Regular cardiac myocyte (primary cell): Measurements from ENCODE around the gene TRIM33. TPM values are rescaled to one million over a fixed set of nuclear protein-coding genes. Genes with fewer than 3 reads are reported as not detected.

Experiments used
- total RNA-seq: library from RNA; depleted of rRNA; stranded (reverse); fragments of >200 nt; gene quantifications from 2 replicates; pipeline ENCODE4 v1.2.3, GENCODE V29; 2014

TRIM33 gene
- total RNA-seq = 23.6 and 28.8 TPM in 2 replicates

GRCh38 chr1:114511032-114511785 is at the start of gene TRIM33:
TSS of gene TRIM33 (minus strand) at chr1:114511203. CDS start at chr1:114511076, 127 bp downstream.

Other genes starting within 250 kb of the TRIM33 start
- 62.3 and 62.7 TPM in 2 replicates for gene BCAS2, start 70.4 kb upstream of the TRIM33 start, total RNA-seq
- gene DENND2C, start 158.8 kb upstream of the TRIM33 start, total RNA-seq = 1.5 and 3.7 TPM in 2 replicates
- not detected in 2 replicates for gene AMPD1, start 184.3 kb upstream of the TRIM33 start, total RNA-seq
- 39.2 and 80.5 TPM in 2 replicates for gene NRAS, start 205.6 kb upstream of the TRIM33 start, total RNA-seq
- 682 and 1,330 TPM in 2 replicates for gene CSDE1, start 246.8 kb upstream of the TRIM33 start, total RNA-seq